Spleen (tissue), 7 donors: ENCODE data around the gene HIPK3.

ENCODE experiments used
- POLR2A ChIP-seq, 3 donors: fragments of 450-650 bp; IDR thresholded peaks; one replicate each; pipeline ENCODE4 v1.5.1; 2017; ENCODE audit warnings: antibody characterized with exemption in 3 of 3, mild to moderate bottlenecking in 1 of 3
- POLR2AphosphoS5 ChIP-seq, 3 donors: sonication (generic); formaldehyde crosslinking; IDR thresholded peaks; one replicate each; pipeline ENCODE4 v1.5.1; 2017; ENCODE audit warnings: antibody characterized with exemption in 3 of 3
- TF ChIP-seq, protein P1 (sequence below), 11 experiments: fragments of 200-600 bp in 7 of 11; fragments of 450-650 bp in 4 of 11; sonication (generic) in 4 of 11; IDR thresholded peaks in 8 of 11; conservative IDR thresholded peaks in 3 of 11; 1 replicate in 7 of 11; 2 replicates in 4 of 11; pipeline versions ENCODE4 v1.4.0 to v1.8.0; 2016 to 2021; ENCODE audit warnings: antibody characterized with exemption in 11 of 11, inconsistent platforms in 4 of 11, mild to moderate bottlenecking in 1 of 11
- donor health status: DM: no; HTN: no; CAD: no; lungs with moderate emphysema.
- donor health status: DM: no; HTN: no; CAD: no.
- donor health status: DM: no; HTN: no; CAD: no.

- TF ChIP-seq, protein P1, sequence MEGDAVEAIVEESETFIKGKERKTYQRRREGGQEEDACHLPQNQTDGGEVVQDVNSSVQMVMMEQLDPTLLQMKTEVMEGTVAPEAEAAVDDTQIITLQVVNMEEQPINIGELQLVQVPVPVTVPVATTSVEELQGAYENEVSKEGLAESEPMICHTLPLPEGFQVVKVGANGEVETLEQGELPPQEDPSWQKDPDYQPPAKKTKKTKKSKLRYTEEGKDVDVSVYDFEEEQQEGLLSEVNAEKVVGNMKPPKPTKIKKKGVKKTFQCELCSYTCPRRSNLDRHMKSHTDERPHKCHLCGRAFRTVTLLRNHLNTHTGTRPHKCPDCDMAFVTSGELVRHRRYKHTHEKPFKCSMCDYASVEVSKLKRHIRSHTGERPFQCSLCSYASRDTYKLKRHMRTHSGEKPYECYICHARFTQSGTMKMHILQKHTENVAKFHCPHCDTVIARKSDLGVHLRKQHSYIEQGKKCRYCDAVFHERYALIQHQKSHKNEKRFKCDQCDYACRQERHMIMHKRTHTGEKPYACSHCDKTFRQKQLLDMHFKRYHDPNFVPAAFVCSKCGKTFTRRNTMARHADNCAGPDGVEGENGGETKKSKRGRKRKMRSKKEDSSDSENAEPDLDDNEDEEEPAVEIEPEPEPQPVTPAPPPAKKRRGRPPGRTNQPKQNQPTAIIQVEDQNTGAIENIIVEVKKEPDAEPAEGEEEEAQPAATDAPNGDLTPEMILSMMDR (IDR thresholded peaks at IDR 0.05 in 8 of 11, conservative IDR thresholded peaks at IDR 0.05 in 3 of 11), result no peak
- TF ChIP-seq POLR2A (IDR thresholded peaks at IDR 0.05) (no peak), POLR2AphosphoS5 (IDR thresholded peaks at IDR 0.05) (no peak)
Measured at GRCh38 chr11:33271059-33271458, 13.9 kb downstream of the HIPK3 start.
